Stimulated activated CD4-positive, alpha-beta T cell treated with anti-CD3 and anti-CD28 coated beads, TNF-alpha, amount 100 ng/mL, for 24 hours (primary cell): ENCODE results near the gene RPL27.

Source experiments
- DNase-seq, 3 experiments: peaks; one replicate each; pipeline ENCODE4 v3.0.0-alpha.2; 2020; ENCODE audit warnings: low read depth in 3 of 3

Gene RPL27

GRCh38 chr17:43051969-43052368 is 53.8 kb downstream of the RPL27 start:
- DNase-seq = no peak
